GM10266 (cell line): ENCODE data around the gene DDC.

Experiments used
- DNase-seq: peaks from one replicate; pipeline ENCODE4 v3.0.0; 2012; ENCODE audit errors: extremely low spot score
- CTCF ChIP-seq: IDR thresholded peaks from 2 replicates; pipeline ENCODE4 v1.5.1; 2012; ENCODE audit warnings: mild to moderate bottlenecking, low read depth; ENCODE audit not compliant: control insufficient read depth, insufficient read depth; ENCODE audit errors: missing control alignments

The DDC gene

DNA sequence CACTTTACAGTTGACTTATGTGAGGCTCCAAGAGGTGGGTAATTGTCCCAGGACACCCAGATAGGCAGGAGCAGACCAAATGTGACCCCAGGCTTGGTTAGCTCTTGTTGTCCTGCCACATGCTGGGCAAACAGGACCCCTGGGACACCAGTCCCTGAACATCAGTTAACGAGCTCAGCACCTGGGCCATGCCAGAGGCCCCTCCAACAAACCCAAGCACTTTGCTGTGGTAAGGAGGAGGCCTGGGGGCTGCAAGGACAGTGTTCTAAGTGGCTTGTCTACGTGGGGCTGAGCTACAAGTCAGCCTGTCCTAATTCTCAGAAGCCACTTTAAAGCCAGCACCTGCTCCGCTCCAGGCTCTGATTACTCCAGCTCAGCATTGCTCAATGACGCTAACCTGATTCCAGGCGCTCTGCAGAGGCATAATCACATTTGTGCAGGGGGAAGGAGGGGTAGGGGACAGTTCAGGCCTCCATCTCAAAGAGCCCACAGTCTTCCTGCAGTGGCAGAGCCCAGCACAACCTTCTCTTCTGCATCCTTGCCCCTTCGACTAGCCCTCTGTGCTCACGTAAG is 57.2 kb downstream of the DDC start:
- DNase-seq, result no peak
- no peak for TF ChIP-seq CTCF

- DNase-seq, result no peak
- TF ChIP-seq CTCF, result no peak
Observed at GRCh38 chr7:50505553-50506210, 59.5 kb downstream of the DDC start.

GRCh38 chr7:50504646-50505546 is 60.3 kb downstream of the DDC start:
- DNase-seq, result no peak
- no peak for TF ChIP-seq CTCF

DNA sequence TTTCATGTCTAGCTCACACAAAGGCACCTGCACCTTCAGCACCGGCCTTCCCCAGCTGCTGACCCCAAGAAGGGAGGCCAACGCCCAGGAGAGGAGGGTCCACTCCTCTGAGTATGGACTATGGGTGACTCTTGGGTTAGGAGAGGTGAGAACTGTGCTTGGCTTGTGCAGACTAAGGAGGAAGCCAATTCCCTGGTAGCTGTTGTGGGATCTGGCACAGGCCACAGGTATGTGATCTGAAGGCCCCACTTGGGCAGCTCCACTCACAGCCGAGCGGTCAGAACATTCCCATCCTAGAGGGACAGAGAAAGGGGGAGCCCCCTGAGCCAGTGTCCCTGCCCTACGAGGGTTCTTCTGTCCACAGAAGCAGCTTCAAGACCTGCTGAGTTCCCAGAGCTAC is 62.3 kb downstream of the DDC start:
- DNase-seq, result no peak
- no peak for TF ChIP-seq CTCF

GRCh38 chr7:50502001-50502684 is 63.1 kb downstream of the DDC start:
- no peak for TF ChIP-seq CTCF
- no peak for DNase-seq

GRCh38 chr7:50499092-50499491 is 66.1 kb downstream of the DDC start:
- DNase-seq, result no peak
- no peak for TF ChIP-seq CTCF

DNA sequence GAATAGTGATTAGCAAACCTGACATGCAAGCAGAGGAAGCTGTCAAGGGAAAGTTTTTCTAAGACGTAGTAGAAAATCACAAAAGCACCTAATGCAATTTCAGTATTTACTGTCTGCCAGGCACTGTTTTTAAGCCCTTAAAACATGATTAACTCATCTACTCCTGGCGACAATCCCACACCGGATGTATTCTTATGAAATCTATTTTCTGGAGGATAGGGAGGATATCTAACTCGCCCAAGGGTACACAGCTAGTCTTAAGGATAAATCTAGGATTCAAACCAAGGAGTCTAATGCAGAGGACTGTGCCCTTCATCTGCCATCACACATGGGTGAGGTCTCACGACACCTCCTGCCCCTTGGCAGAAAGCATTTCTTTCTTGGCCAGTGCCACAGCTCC is 67.2 kb downstream of the DDC start:
- TF ChIP-seq CTCF, result no peak
- no peak for DNase-seq
